Activated T-helper 2 cell treated with anti-CD3 and anti-CD28 coated beads, Interferon-gamma antibody, Interleukin-2, Interleukin-4, amounts not matched to agents 10 μg/mL and 5 μg/mL and 100 μg/mL, durations not matched to agents 14 hours and 24 hours and 36 hours (primary cell): ENCODE data around the gene SF3B6. TPM values are rescaled to one million over a fixed set of nuclear protein-coding genes. Genes with fewer than 3 reads are reported as not detected.
A peak's percentile ranks its signal among the peaks of the same experiment; 100 is the strongest.
"Not testable (repeated sequence)": the region's sequence is repeated elsewhere in the genome, so short reads cannot be mapped to it uniquely, and the experiment has no call there.

Source experiments
- DNase-seq: peaks from one replicate; pipeline ENCODE4 v3.0.0; 2021; ENCODE audit warnings: low spot score
- H3K27ac Mint-ChIP-seq: one replicate; pipeline ENCODE4 v1.8.0; 2021; ENCODE audit warnings: mixed read lengths
- H3K27me3 Mint-ChIP-seq: one replicate; pipeline ENCODE4 v1.8.0; 2021; ENCODE audit warnings: low read depth, mixed read lengths
- H3K36me3 Mint-ChIP-seq: one replicate; pipeline ENCODE4 v1.8.0; 2021; ENCODE audit warnings: low read depth, mixed read lengths
- H3K4me1 Mint-ChIP-seq: one replicate; pipeline ENCODE4 v1.8.0; 2021; ENCODE audit warnings: low read depth, mixed read lengths
- H3K4me3 Mint-ChIP-seq: one replicate; pipeline ENCODE4 v1.8.0; 2021; ENCODE audit warnings: low read depth, mild to moderate bottlenecking, moderate library complexity, mixed read lengths
- H3K9me3 Mint-ChIP-seq: one replicate; pipeline ENCODE4 v1.8.0; 2021; ENCODE audit warnings: mixed read lengths
- intact Hi-C: fragments of 100-400 bp; cut with micrococcal nuclease; formaldehyde crosslinking; loops from one replicate; pipeline ENCODE4 v1.15.1; 2023
- total RNA-seq: library from RNA; stranded (reverse); gene quantifications from 2 replicates; pipeline ENCODE4 v1.2.3, GENCODE V29; 2022

SF3B6 gene
- total RNA-seq, 1 donor from 2014 or later: 143 TPM

DNA sequence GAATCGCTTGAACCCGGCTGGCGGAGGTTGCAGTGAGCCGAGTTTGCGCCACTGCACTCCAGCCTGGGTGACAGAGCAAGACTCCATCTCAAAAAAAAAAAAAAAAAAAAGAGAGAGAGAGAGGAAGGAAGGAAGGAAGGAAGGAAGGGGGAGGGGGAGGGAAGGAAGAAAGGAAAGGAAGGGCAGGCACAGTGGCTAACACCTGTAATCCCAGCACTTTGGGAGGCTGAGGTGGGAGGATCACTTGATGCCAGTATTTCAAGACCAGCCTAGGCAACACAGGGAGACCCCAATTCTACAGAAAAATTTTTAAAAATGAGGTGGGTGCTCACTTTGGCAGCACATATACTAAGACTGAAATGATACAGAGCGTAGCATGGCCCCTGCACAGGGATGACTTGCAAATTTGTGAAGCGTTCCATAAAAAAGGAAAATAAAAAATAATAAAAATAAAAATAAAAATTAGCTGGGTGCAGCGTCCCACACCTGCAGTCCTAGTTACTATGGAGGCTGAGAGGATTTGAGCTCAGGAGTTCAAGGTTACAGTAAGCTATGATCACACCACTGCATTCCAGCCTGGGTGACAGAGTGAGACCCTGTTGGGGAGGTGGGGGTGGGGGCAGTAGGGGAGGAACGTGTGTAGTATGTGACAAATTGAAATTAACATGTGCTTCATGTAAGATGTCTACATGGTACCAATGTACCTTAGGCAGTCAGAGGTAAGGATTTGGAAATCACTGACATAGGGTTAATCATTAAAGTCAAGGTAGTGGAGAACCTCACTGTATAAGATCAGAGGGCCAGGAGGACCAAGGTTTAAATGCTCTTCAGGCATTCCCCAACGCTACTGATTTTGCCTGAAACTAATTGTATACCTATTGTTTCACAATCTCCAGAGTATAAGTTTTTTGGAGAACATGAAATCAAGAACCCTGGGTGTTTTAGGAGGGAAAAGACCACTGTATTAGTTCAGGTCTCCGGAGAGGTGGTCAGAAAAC lies 30.3 kb downstream of the SF3B6 start:
- H3K27ac Mint-ChIP-seq: no peak overlapping the region
- H3K4me3 Mint-ChIP-seq: peak overlapping the region; percentile 93
- no peak for DNase-seq
- H3K36me3 Mint-ChIP-seq: no peaks in the 10 kb centered on the region
- intact Hi-C loops: loop anchor here (5.0 kb wide), 1 partner anchor 446 kb away; the partner anchor contains the start of gene NCOA1
- peaks cover 20% of the 10 kb centered on the region for H3K4me1 Mint-ChIP-seq
- H3K27me3 Mint-ChIP-seq: peaks cover 6% of the 10 kb centered on the region
- no peaks in the 10 kb centered on the region for H3K9me3 Mint-ChIP-seq

DNA sequence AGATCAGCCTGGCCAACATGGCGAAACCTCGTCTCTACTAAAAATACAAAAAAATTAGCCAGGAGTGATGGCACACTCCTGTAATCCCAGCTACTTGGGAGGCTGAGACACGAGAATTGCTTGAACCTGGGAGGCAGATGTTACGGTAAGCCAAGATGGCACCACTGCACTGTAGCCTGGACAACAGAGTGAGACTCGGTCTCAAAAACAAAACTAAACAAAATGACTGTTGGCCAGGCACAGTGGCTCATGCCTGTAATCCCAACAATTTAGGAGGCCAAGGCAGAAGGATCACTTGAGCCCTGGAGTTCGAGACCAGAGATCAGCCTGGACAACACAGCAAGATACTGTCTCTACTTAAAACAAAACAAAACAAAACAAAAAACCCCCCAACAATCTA lies 33.0 kb downstream of the SF3B6 start:
- H3K27me3 Mint-ChIP-seq, H3K4me3 Mint-ChIP-seq, intact Hi-C loops, H3K9me3 Mint-ChIP-seq, DNase-seq, H3K27ac Mint-ChIP-seq: not testable (repeated sequence)
- peaks cover 20% of the 10 kb centered on the region for H3K4me1 Mint-ChIP-seq
- peaks cover 11% of the 10 kb centered on the region for H3K36me3 Mint-ChIP-seq

DNA sequence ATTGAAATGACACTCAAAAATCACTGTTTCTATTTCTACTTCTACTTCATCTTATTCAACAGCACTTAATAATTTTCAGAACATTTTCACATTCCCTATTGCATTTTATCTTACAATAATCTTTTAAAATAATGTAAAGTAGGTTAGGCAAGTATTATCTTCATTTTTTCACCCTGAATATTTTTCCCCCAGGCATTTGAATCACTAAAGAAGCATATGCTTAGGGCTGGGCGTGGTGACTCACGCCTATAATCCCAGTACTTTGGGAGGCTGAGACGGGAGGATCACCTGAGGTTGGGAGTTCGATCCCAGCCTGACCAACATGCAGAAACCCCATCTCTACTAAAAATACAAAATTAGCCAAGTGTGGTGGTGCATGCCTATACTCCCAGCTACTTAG lies 35.6 kb downstream of the SF3B6 start:
- no peaks in the 10 kb centered on the region for H3K27me3 Mint-ChIP-seq
- H3K36me3 Mint-ChIP-seq: peaks cover 25% of the 10 kb centered on the region
- H3K4me1 Mint-ChIP-seq: peaks cover 15% of the 10 kb centered on the region
- H3K27ac Mint-ChIP-seq: no peak overlapping the region
- H3K4me3 Mint-ChIP-seq: no peak overlapping the region
- no peak for DNase-seq
- no peaks in the 10 kb centered on the region for H3K9me3 Mint-ChIP-seq
- intact Hi-C loops: no loop called here

DNA sequence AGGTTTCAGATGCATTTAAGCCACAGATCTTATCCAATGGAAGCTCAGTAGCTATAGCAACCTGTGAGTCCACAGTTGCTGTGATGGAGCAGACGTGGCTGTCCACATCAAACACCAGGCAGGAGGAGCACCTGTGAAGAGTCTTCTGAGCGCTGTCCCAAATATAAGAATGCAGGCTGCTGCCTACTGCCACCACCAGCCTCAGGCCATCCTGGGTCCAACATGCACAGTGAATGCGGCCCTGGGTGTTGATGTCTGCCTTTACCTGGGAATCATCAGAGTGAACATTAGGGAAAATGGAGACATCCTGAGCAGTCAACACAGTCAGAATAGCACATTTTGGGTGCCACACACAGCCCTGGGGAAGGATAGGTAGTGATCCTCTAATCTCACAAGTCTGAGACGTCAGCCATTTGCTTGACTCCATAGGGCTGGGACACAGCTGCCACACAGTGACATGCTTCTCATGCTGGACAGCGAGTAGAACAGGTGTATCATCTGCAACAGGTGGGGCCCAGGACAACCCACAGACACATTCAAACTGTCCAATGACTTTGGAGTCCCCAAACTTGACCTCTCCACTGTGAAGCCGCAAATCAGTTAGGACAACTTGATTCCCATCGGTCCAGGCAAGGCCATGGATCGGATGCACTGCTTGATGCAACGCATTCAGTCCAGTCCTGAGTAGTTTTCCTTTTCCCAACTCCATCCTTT lies 37.2 kb downstream of the SF3B6 start:
- H3K36me3 Mint-ChIP-seq: peaks cover 25% of the 10 kb centered on the region
- DNase-seq: no peak
- peaks cover 12% of the 10 kb centered on the region for H3K4me1 Mint-ChIP-seq
- no peak overlapping the region for H3K27ac Mint-ChIP-seq
- H3K4me3 Mint-ChIP-seq: no peak overlapping the region
- no peaks in the 10 kb centered on the region for H3K27me3 Mint-ChIP-seq
- intact Hi-C loops: no loop called here
- H3K9me3 Mint-ChIP-seq: no peaks in the 10 kb centered on the region

DNA sequence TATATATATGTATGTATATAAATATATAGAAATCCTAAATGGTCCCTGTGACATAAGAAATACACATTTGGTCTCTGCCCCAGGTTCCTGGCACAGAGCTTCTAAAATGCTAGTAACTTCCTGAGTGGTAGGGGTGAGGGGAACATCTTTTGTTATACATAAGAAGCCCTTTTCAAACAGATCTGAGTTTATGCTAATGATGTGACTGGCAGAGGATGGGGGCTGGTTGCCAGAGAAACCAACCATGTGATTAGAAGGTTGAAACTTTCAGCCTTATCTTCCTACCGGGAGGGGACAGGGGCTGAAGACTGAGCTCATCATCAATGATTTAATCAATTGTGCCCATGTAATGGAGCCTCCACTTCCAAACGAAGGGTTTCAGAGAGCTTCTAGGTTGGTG lies 49.9 kb downstream of the SF3B6 start:
- Mint-ChIP-seq H3K27ac (no peak overlapping the region), H3K36me3 (peaks cover 24% of the 10 kb centered on the region), H3K9me3 (no peaks in the 10 kb centered on the region), H3K27me3 (no peaks in the 10 kb centered on the region), H3K4me1 (peaks cover 2% of the 10 kb centered on the region), H3K4me3 (no peak overlapping the region)
- DNase-seq: no peak
- intact Hi-C loops: no loop called here

DNA sequence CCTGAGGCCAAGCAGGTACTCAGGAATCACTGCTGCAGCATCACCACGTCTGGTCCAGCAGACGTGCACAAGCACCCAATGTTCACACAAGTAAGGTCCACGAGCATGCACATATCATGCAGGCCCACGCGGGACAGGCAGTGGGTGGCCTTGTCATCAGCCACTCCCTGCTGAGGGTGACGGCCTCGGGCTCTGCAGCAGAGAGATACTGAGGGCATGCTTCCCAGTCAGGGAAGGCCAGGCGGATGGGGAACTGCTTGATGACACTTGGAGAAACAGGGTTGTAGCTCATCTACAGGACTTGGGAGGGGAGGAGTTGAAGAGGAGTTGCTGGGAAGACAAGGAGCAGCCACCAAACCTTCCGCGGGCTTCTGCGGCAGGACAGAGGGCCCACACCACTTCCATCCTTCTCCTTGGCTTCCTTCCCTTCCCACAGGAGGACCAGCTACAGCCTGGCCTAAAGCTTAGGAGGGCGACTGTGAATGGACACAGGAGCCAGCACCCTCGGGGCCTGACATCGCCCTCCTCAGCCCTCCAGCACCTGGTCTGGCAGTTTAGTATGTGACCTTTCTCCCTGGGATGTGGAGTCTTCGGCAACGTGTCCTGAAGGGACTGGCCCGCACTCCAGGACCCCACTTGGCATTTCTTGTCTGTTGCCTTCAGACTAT lies 51.0 kb downstream of the SF3B6 start:
- intact Hi-C loops: no loop called here
- Mint-ChIP-seq H3K4me3 (no peak overlapping the region), H3K36me3 (peaks cover 20% of the 10 kb centered on the region), H3K9me3 (no peaks in the 10 kb centered on the region), H3K4me1 (no peaks in the 10 kb centered on the region), H3K27me3 (no peaks in the 10 kb centered on the region), H3K27ac (no peak overlapping the region)
- no peak for DNase-seq

DNA sequence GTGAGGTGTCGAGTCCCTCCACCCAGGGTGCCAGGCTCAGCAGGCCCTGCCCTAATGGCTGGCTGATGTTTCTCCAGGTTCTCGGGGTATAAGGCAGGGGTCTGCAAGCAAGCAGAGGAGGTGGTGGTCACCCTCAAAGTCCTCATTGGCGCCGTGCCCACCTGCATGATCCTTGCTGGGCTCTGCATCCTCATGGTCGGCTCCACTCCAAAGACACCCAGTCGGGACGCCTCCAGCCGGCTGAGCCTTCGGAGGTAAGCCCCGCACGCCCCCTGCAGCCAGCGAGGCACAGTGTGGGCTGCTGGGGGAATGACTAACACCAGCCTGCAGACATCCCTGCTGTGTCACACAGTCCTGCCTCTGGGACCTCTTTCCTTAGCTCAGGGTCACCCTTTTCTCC lies 52.1 kb downstream of the SF3B6 start:
- intact Hi-C loops: no loop called here
- Mint-ChIP-seq H3K4me3 (no peak overlapping the region), H3K27me3 (no peaks in the 10 kb centered on the region), H3K9me3 (no peaks in the 10 kb centered on the region), H3K27ac (no peak overlapping the region), H3K4me1 (no peaks in the 10 kb centered on the region), H3K36me3 (peaks cover 9% of the 10 kb centered on the region)
- DNase-seq: no peak

DNA sequence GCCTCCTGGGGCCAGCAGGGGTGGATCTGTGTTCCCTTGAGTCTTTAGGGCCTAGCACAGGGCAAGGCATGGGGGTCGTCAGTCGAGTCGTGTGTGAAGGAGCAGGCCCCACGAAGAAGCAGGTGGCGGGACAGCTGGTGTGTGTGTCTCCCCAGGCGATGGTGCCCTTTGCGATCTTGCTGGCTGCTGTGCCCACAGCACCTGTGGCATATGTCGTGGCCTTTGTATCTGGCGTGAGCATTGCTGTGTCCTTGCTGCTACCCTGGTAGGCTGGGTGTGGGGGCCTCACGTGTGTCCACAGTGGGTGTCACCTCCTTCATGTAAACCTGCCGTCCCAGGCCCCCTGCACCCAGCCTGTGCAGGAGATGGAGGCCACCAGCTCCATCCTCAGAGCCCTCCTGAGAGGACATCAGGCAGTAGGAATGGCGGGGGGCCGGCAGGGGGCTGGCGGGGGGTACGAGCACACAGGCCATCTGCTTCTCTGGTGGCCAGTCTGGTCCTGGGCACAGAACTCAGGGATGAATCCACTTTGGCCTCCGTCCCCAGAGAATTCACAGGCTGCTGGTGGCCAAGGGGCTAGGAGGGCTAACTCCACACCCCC lies 53.1 kb downstream of the SF3B6 start:
- Mint-ChIP-seq H3K4me3 (no peak overlapping the region), H3K36me3 (peaks cover 3% of the 10 kb centered on the region), H3K9me3 (no peaks in the 10 kb centered on the region), H3K4me1 (no peaks in the 10 kb centered on the region), H3K27me3 (no peaks in the 10 kb centered on the region), H3K27ac (no peak overlapping the region)
- intact Hi-C loops: no loop called here
- DNase-seq: no peak

DNA sequence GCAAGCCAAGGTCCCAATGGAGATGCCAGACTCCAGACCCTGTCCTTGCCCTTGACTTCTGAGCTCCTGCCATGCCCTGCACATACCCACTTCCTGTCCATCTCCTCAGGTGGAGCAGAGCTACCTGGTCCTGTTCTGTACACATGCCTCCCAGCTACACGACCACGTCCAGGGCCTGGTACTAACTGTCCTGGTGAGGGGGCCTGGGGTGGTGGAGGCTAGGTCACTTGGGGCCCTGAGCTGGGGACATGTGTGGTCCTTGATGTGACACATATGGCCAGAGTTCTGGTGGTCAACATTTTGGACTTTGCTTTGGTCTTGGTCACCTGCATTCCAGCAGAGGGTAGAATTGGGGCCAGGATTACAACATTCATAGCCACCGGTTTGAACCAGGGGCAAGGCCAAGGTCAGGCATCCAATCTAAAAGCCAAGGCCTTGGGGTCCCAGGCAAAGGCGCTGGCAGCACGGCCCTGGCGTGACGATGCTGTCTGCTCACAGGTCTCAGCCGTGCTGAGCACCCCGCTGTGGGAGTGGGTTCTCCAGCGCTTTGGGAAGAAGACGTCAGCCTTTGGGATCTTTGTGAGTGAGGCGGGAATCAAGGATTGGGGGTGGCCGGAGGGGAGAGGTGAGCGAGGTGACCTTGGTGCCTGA lies 53.7 kb downstream of the SF3B6 start:
- no peak overlapping the region for H3K4me3 Mint-ChIP-seq
- H3K9me3 Mint-ChIP-seq: no peaks in the 10 kb centered on the region
- peaks cover 2% of the 10 kb centered on the region for H3K36me3 Mint-ChIP-seq
- H3K4me1 Mint-ChIP-seq: no peaks in the 10 kb centered on the region
- DNase-seq: no peak
- intact Hi-C loops: no loop called here
- no peaks in the 10 kb centered on the region for H3K27me3 Mint-ChIP-seq
- no peak overlapping the region for H3K27ac Mint-ChIP-seq

DNA sequence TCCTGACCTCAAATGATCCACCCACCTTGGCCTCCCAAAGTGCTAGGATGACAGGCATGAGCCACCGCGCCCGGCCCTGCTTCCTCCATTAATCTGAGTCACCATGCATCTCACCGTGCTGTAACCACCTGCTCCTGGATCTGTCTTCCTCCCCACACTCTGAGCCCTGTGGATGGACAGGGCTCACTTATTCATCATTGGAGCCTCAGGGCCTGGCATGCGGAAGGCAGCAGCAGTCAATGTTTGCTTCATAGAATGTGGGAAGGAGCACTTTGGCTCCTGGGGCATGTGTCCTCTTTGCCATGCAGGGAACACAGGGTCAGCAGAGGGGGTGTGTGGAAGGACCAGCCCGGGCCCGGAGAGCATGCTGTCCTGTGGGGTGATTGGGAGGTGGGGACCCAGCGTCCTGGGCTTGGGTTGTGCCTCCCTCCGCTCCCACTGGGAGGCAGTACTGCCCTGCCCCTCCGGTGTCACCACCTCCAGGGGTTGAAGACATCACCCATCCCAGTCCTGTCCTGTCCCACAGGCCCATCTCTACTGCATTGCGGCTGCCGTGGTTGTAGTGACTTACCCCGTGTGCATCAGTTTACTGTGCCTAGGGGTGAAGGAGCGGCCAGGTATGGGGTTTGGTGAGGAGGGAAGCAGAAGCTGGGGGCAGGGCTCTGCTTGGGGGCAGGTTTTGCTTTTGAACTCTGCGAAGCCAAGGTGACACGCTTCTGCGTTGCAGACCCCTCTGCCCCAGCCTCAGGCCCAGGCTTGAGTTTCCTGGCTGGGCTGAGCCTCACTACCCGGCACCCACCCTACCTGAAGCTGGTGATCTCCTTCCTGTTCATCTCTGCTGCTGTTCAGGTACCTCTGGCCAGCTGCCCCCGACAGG lies 54.8 kb downstream of the SF3B6 start:
- no peak for DNase-seq
- Mint-ChIP-seq H3K4me3 (no peak overlapping the region), H3K27me3 (no peaks in the 10 kb centered on the region), H3K36me3 (no peaks in the 10 kb centered on the region), H3K4me1 (no peaks in the 10 kb centered on the region), H3K9me3 (no peaks in the 10 kb centered on the region), H3K27ac (no peak overlapping the region)
- intact Hi-C loops: no loop called here

DNA sequence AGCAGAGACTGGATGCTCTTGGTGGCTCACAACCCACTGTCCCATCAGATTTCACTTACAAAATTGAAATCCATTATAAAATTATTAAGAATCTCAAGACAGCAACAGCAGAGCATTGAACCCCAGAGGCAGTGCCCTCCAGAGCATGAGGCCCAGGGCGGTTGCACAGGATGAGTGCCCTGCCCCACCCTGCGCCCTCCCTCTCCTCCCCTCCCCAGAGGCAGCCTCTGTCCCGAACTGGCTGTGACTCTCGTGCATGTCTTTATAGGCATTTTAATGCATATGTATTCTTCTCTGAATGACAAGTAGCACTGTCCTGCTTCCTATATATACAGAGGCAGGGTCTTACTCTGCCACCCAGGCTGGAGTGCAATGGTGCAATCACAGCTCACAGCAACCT lies 55.9 kb downstream of the SF3B6 start:
- H3K4me1 Mint-ChIP-seq: no peaks in the 10 kb centered on the region
- no peaks in the 10 kb centered on the region for H3K36me3 Mint-ChIP-seq
- no peaks in the 10 kb centered on the region for H3K27me3 Mint-ChIP-seq
- H3K4me3 Mint-ChIP-seq: no peak overlapping the region
- no peak overlapping the region for H3K27ac Mint-ChIP-seq
- no peaks in the 10 kb centered on the region for H3K9me3 Mint-ChIP-seq
- intact Hi-C loops: no loop called here
- no peak for DNase-seq
